Ovary (tissue), 9 donors: ENCODE measurements around the gene KDM4C. TPM values are rescaled to one million over a fixed set of nuclear protein-coding genes. Genes with fewer than 3 reads are reported as not detected.

Source experiments
- DNase-seq, 5 donors: peaks; one replicate each; pipeline ENCODE4 v3.0.0-alpha.2; 2019 to 2020
- H3K27ac ChIP-seq, 2 donors: fragments of 200-600 bp; one replicate each; pipeline versions ENCODE4 v1.5.1 to v1.8.0; 2019 to 2022
- H3K27me3 ChIP-seq: fragments of 200-600 bp; one replicate; pipeline ENCODE4 v1.8.0; 2022
- H3K36me3 ChIP-seq: fragments of 200-600 bp; sonication (generic); one replicate; pipeline ENCODE4 v1.5.1; 2019
- H3K4me1 ChIP-seq: one replicate; pipeline ENCODE4 v1.8.1; 2013; ENCODE audit warnings: mild to moderate bottlenecking, moderate library complexity; ENCODE audit not compliant: insufficient read depth
- H3K4me3 ChIP-seq: fragments of 200-600 bp; sonication (generic); one replicate; pipeline ENCODE4 v1.5.1; 2017
- H3K9me3 ChIP-seq, 2 donors: fragments of 200-600 bp in 1 of 2; sonication (generic) in 1 of 2; one replicate each; pipeline versions ENCODE4 v1.5.1 to v1.8.1; 2013 to 2019; ENCODE audit warnings: mild to moderate bottlenecking in 1 of 2, moderate library complexity in 1 of 2
- EP300 ChIP-seq: sonication (generic); formaldehyde crosslinking; IDR thresholded peaks from one replicate; pipeline ENCODE4 v1.6.1; 2017; ENCODE audit warnings: antibody characterized with exemption
- POLR2A ChIP-seq: fragments of 450-650 bp; IDR thresholded peaks from one replicate; pipeline ENCODE4 v1.6.1; 2017; ENCODE audit warnings: antibody characterized with exemption, mild to moderate bottlenecking, moderate library complexity
- WGBS, 3 donors: extraction: QIAGEN DNeasy Blood & Tissue Kit in 1 of 3; methylation state at CpG; one replicate each; pipeline versions ENCODE4 v1.1.5 to v1.1.7; 2013 to 2017; 5-methylcytosine and 5-hydroxymethylcytosine counted together
- intact Hi-C, 4 donors: fragments of 100-400 bp; cut with DNase I; formaldehyde crosslinking; loops; one replicate each; pipeline versions ENCODE4 v1.11.0 to v1.15.1; 2022 to 2023
- polyA plus RNA-seq, 2 donors: library from polyadenylated mRNA; stranded (reverse); fragments of 200-250 nt in 1 of 2; fragments of 350-450 nt in 1 of 2; fragmentation: Illumina TruSeq in 1 of 2; extraction: RNeasy Lipid Tissue Mini Kit (QIAGEN cat#74804) in 1 of 2; gene quantifications; one replicate each; pipeline ENCODE4 v1.2.3, GENCODE V29; 2013 to 2014
- total RNA-seq, 7 donors: library from RNA; depleted of rRNA in 2 of 7; stranded (reverse); fragments of >200 nt in 2 of 7; fragmentation: NEBNext Ultra II Directional in 3 of 7; extraction: Animal tissue kit (Norgen Biotek cat#: 25700) in 3 of 7; gene quantifications; one replicate each; pipeline versions ENCODE4 v1.1.0 to v1.2.4, GENCODE V29; 2016 to 2023
- TF ChIP-seq, protein P1 (sequence below), 3 donors: fragments of 450-650 bp in 2 of 3; fragments of 200-600 bp in 1 of 3; IDR thresholded peaks; one replicate each; pipeline versions ENCODE4 v1.5.1 to v1.8.0; 2016 to 2022; ENCODE audit warnings: antibody characterized with exemption in 3 of 3, mild to moderate bottlenecking in 1 of 3
- donor health status: DM: no; HTN: no; CAD: no; lungs with moderate emphysema.
- donor health status: DM: no; HTN: no; CAD: no.
- donor health status: Bipolar disorder and iron deficiency.
- donor health status: DM: yes; HTN: yes; CAD: no.
- donor health status: DM: no; HTN: no; CAD: no.
- donor health status: DM: yes; HTN: yes; CAD: no.

The KDM4C gene
- total and polyA plus RNA-seq, 9 donors: 9.5 to 35.6 (median 26.7) TPM

DNA sequence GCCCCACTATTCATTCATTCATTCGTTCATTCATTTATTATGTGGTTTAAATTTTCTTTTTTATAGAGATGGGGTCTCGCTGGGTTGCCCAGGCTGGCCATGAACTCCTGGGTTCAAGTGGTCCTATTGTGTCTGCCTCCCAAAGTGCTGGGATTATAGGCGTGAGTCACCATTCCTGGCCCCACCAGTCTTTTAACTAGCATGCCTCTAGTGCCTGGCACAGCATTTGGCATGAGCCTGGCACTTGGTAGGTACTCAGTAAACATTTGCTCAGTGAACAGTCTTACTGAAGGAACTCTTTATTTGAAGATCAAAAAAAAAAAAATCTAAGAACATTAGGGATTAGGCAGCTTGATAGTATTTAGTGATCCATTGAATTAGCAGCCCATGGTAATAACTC lies 98.1 kb downstream of the KDM4C start:
- 94 to 98% (median 94%) methylated on average over 3 of the region's 3 CpGs for WGBS, 3 donors
- Histone ChIP-seq H3K36me3 (no peaks in the 10 kb centered on the region), H3K27ac (no peak overlapping the region), H3K4me3 (no peak overlapping the region), H3K9me3 (no peaks in the 10 kb centered on the region), H3K4me1 (no peaks in the 10 kb centered on the region), H3K27me3 (no peaks in the 10 kb centered on the region)
- TF ChIP-seq EP300: no peak
- TF ChIP-seq POLR2A: no peak
- no peak for DNase-seq
- intact Hi-C loops: no loop called here

DNA sequence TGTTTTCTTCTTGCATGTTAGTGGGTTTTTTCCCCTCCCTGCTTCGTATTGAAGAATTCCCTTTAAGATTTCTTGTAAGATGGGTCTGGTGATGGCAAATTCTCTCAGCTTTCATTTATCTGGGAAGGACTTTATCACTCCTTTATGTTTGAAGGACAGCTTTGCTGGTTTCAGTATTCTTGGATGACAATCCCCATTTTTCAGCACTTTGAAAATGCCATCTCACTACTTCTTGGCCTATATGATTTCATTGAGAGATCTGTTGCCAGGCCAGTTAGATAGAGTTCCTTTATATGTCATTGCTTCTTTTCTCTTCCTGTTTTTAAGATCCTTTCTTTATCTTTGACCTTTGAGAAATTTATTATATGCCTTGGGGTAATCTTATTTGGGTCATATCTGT lies 106.3 kb downstream of the KDM4C start:
- H3K4me3 ChIP-seq: no peak overlapping the region
- H3K4me1 ChIP-seq: no peaks in the 10 kb centered on the region
- H3K27me3 ChIP-seq: no peaks in the 10 kb centered on the region
- DNase-seq: no peak
- no peaks in the 10 kb centered on the region for H3K9me3 ChIP-seq
- no peak overlapping the region for H3K27ac ChIP-seq
- H3K36me3 ChIP-seq: no peaks in the 10 kb centered on the region
- 94 to 100% (median 95%) methylated on average over 1 of the region's 1 CpG for WGBS, 3 donors
- intact Hi-C loops: no loop called here
- TF ChIP-seq, protein P1, sequence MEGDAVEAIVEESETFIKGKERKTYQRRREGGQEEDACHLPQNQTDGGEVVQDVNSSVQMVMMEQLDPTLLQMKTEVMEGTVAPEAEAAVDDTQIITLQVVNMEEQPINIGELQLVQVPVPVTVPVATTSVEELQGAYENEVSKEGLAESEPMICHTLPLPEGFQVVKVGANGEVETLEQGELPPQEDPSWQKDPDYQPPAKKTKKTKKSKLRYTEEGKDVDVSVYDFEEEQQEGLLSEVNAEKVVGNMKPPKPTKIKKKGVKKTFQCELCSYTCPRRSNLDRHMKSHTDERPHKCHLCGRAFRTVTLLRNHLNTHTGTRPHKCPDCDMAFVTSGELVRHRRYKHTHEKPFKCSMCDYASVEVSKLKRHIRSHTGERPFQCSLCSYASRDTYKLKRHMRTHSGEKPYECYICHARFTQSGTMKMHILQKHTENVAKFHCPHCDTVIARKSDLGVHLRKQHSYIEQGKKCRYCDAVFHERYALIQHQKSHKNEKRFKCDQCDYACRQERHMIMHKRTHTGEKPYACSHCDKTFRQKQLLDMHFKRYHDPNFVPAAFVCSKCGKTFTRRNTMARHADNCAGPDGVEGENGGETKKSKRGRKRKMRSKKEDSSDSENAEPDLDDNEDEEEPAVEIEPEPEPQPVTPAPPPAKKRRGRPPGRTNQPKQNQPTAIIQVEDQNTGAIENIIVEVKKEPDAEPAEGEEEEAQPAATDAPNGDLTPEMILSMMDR (IDR thresholded peaks at IDR 0.05): no peak

DNA sequence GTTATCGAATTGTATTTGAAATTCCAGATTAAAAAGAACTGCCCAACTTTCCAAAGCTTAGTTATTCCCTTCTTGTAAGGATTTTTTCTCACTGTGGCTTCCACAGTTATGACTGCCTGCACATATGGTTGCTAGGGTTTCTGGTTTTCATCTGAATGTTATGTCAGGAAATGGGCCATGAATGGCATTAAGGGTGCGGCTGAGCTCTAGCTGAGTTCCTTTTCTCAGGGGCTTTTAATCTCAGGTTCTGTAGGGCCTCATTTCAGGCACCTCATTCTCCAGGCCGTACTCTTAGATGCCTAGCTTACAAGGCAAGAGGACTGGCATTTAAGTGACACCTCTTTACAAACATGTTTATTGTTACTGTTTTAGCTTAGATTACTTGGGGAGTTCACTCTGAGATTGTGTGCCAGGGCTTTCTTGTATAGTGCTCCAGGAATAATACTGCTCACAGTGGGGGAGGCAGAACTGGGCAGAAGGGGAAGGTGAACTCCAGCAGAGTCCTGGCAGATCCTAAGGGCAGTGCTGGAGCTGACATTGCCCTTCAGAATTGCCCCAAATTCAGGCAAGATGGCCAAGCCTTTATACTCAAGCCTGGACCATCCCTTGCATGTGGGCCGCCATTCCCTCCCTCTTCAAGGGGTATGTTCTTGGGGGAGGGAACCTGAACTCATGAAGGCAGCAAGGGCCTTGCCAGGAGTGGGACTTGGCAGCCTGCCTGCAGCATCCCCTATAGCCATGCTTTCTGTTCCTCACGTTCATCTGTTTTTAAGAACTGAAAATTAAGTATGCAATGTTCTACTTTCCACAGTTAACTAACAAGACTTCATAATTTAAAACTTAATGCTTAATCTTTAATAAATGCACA lies 111.5 kb downstream of the KDM4C start:
- no peaks in the 10 kb centered on the region for H3K27me3 ChIP-seq
- H3K36me3 ChIP-seq: no peaks in the 10 kb centered on the region
- H3K27ac ChIP-seq: no peak overlapping the region
- intact Hi-C loops: no loop called here
- 84 to 96% (median 94%) methylated on average over 5 of the region's 5 CpGs for WGBS, 3 donors
- H3K9me3 ChIP-seq: no peaks in the 10 kb centered on the region
- peaks cover 2% of the 10 kb centered on the region for H3K4me1 ChIP-seq
- H3K4me3 ChIP-seq: no peak overlapping the region
- DNase-seq: no peak
- TF ChIP-seq, protein P1 (IDR thresholded peaks at IDR 0.05): no peak
- TF ChIP-seq EP300 (no peak), POLR2A (no peak)

DNA sequence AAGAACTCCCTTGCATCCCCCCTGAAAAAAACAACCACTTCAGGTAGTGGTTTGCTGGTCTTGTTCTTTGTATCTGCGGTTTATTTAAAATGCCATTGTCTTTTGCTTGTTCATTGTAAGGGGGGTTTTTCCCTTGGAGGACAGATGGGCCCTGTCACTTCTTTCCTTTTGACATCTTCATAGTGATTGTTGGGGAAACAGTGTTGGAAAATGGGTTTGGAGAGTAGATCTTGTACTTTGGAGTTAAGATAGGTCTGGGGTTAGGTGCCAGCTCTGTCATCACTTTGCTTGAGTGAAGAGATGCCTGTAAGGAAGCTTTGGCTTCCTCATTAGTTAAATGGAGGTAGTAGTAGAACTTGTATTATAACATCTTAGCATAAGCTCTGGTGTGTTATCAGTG lies 112.4 kb downstream of the KDM4C start:
- Histone ChIP-seq H3K27ac (no peak overlapping the region), H3K4me3 (no peak overlapping the region), H3K4me1 (peaks cover 2% of the 10 kb centered on the region), H3K9me3 (no peaks in the 10 kb centered on the region), H3K36me3 (no peaks in the 10 kb centered on the region), H3K27me3 (no peaks in the 10 kb centered on the region)
- 88 to 100% (median 98%) methylated on average over 1 of the region's 1 CpG for WGBS, 3 donors
- intact Hi-C loops: no loop called here
- TF ChIP-seq, protein P1 (IDR thresholded peaks at IDR 0.05): no peak
- TF ChIP-seq POLR2A (no peak), EP300 (no peak)
- no peak for DNase-seq
